AG04450 (cell line): Measurements from ENCODE around the gene CDH4. TPM values are rescaled to one million over a fixed set of nuclear protein-coding genes. Genes with fewer than 3 reads are reported as not detected.
A peak's percentile ranks its signal among the peaks of the same experiment; 100 is the strongest.

ENCODE experiments used
- CTCF ChIA-PET: fragments of 300-600, 350-600 bp; formaldehyde crosslinking; extraction: SDS; loops from one replicate; lab custom pipeline; 2022; ENCODE audit warnings: antibody characterized with exemption, inconsistent platforms; lab: Charles Lee
- POLR2A ChIA-PET: fragments of 350-600 bp; formaldehyde crosslinking; extraction: SDS; loops from one replicate; lab custom pipeline; 2021; ENCODE audit warnings: antibody characterized with exemption, inconsistent platforms; lab: Yijun Ruan, JAX
- DNase-seq: peaks from one replicate; pipeline ENCODE4 v3.0.0-alpha.2; 2011; ENCODE audit warnings: low read depth, low spot score
- H3K27ac ChIP-seq: one replicate; pipeline ENCODE4 v1.5.1; 2012; ENCODE audit warnings: low read depth, low read length, control low read depth
- H3K27me3 ChIP-seq: one replicate; pipeline ENCODE4 v1.6.0; 2012; ENCODE audit warnings: low read length; ENCODE audit not compliant: control insufficient read depth, insufficient read depth
- H3K4me3 ChIP-seq: 2 replicates; pipeline ENCODE4 v1.5.1; 2011; ENCODE audit warnings: mild to moderate bottlenecking, low read depth, low read length, control low read depth
- H3K9me3 ChIP-seq: 2 replicates; pipeline ENCODE4 v1.5.1; 2012; ENCODE audit warnings: low read length; ENCODE audit not compliant: control insufficient read depth, insufficient read depth
- CTCF ChIP-seq: IDR thresholded peaks from 2 replicates; pipeline ENCODE4 v1.5.1; 2011; ENCODE audit warnings: low read depth, low read length, control low read depth, inconsistent platforms
- polyA plus RNA-seq: library from polyadenylated mRNA; depleted of rRNA; stranded (reverse); fragments of >200 nt; gene quantifications from 2 replicates; pipeline ENCODE4 v1.2.3, GENCODE V29; 2011

The CDH4 gene
- polyA plus RNA-seq, 1 experiment, result 1.6 TPM

GRCh38 chr20:61742097-61742825 is 490.2 kb downstream of the CDH4 start:
- TF ChIP-seq CTCF, result 0 out of 2 replicates have a peak, but pooled peaks have one; percentile 6
- Histone ChIP-seq H3K9me3 (no peaks in the 10 kb centered on the region; the same call in 1 of the 2 replicates), H3K27me3 (peaks cover 3% of the 10 kb centered on the region), H3K27ac (no peak overlapping the region), H3K4me3 (no peak overlapping the region)
- no peak for DNase-seq
- ChIA-PET POLR2A (no interaction called here), CTCF (interaction anchor here (0.6 kb wide), 2 partner anchors 19 to 154 kb away, joined by 3 read pairs; no protein-coding TSS in a partner anchor)

GRCh38 chr20:61743606-61744005 is 491.5 kb downstream of the CDH4 start:
- Histone ChIP-seq H3K9me3 (no peaks in the 10 kb centered on the region; the same call in 1 of the 2 replicates), H3K27ac (no peak overlapping the region), H3K4me3 (no peak overlapping the region), H3K27me3 (no peaks in the 10 kb centered on the region)
- no peak for TF ChIP-seq CTCF
- CTCF ChIA-PET, result no interaction called here
- DNase-seq, result no peak
- POLR2A ChIA-PET, result no interaction called here

DNA sequence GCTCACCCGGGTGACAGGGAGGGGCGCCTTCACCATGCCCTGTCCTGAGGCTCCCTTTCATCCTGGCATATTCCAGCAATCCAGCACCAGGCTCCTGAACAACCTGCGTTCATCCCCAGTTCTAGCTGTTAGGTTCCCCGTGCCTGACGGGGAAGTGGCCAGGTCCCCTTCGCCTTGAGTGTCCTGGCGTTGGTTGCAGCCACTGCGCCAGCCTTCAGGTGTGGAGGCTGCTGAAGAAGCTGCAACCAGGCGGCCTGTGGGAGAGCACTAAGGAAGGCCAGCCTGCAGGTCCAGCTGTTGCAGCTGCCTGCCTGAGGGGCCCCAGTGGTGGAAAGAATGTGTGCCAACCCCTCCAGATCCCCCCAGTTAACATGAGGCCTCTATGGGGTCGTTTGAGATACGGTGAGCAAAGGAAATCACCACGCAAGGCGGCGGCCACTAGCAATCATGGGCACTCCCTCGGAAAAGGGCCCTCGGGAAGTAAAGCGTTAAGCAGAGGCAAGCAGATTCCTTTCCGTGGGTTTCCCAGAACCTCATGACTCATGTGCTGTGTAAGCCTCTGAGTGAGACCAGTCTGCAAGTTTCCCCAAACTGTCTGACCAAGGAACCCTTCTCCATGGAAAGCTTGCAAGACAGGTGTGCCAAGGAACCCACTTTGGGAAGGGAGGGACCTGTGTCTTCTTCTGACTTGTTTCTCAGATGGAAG is 492.8 kb downstream of the CDH4 start:
- H3K9me3 ChIP-seq, result no peaks in the 10 kb centered on the region; the same call in 1 of the 2 replicates
- DNase-seq, result peak; percentile 16
- POLR2A ChIA-PET, result no interaction called here
- no peak overlapping the region for H3K27ac ChIP-seq
- H3K27me3 ChIP-seq, result no peaks in the 10 kb centered on the region
- TF ChIP-seq CTCF, result no peak
- H3K4me3 ChIP-seq, result no peak overlapping the region
- CTCF ChIA-PET, result no interaction called here

DNA sequence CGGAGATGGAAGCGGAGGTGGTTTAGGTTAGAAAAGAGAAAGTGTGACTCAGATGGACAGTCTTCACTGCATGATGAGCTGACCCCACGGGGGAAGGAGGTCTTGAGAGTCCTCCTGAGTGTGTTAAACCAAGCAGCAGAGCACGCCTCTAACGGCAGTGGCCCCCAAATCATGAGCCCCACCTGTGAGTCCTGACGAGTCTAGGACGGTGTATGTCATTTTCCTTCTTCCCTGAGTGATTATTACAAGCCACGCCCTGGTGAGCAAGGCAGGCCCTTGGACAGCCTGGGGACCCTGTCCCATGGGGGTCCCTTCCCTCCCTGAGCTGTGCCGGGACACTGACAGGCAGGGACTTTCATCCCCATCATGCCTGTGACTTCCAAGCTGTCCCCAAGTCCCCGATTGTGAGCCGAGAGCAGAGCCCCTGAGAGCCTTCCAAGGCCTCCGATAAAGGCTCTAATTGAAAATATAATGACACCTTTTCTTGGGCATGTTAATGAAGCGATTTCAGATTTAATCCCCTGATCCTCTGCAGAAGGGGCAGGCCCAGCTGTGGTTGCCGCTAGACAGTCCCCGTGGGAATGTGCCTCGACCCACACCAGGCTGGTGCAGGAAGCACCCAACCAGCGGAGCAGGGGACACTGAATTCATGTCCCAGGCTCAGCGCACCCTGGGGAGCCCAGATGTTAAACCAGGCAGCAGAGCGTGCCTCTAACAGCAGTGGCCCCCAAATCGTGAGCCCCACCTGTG is 493.5 kb downstream of the CDH4 start:
- no peak overlapping the region for H3K27ac ChIP-seq
- no peak overlapping the region for H3K4me3 ChIP-seq
- no peak for DNase-seq
- POLR2A ChIA-PET, result no interaction called here
- no peak for TF ChIP-seq CTCF
- no peaks in the 10 kb centered on the region for H3K27me3 ChIP-seq
- CTCF ChIA-PET, result no interaction called here
- no peaks in the 10 kb centered on the region; the same call in 1 of the 2 replicates for H3K9me3 ChIP-seq
